HL-60 (cell line): Measurements from ENCODE around the gene HBE1.

Source experiments
- DNase-seq, 2 experiments: peaks; one replicate each; pipeline ENCODE4 v3.0.0-alpha.2; 2010 to 2020; ENCODE audit warnings: low read depth in 1 of 2, low spot score in 1 of 2
- H3K27ac ChIP-seq: fragments of 250-450 bp; sonication (Bioruptor Pico); replicated peaks from 2 replicates; pipeline ENCODE4 v1.5.1; 2020; ENCODE audit warnings: mild to moderate bottlenecking, moderate library complexity
- H3K27me3 ChIP-seq: fragments of 250-450 bp; sonication (Bioruptor Pico); 2 replicates; pipeline ENCODE4 v1.5.1; 2021; ENCODE audit warnings: mild to moderate bottlenecking, moderate library complexity; ENCODE audit not compliant: insufficient read depth, poor library complexity, severe bottlenecking
- H3K4me3 ChIP-seq: replicated peaks from 2 replicates; pipeline ENCODE4 v1.5.1; 2011; ENCODE audit warnings: mild to moderate bottlenecking, control low read depth, low read length; ENCODE audit not compliant: insufficient read depth
- GABPA ChIP-seq: IDR thresholded peaks from 2 replicates; pipeline ENCODE4 v1.6.1; 2012; ENCODE audit warnings: low read depth
- POLR2AphosphoS5 ChIP-seq: IDR thresholded peaks from 2 replicates; pipeline ENCODE4 v1.6.1; 2012; ENCODE audit warnings: low read depth
- SPI1 ChIP-seq: IDR thresholded peaks from 2 replicates; pipeline ENCODE4 v1.6.1; 2012; ENCODE audit warnings: low read depth, mild to moderate bottlenecking, borderline replicate concordance
- TF ChIP-seq, protein P1 (sequence below): IDR thresholded peaks from 2 replicates; pipeline ENCODE4 v1.6.1; 2012; ENCODE audit warnings: low read depth; ENCODE audit not compliant: insufficient replicate concordance
- TF ChIP-seq, protein P2 (sequence below): IDR thresholded peaks from one replicate; pipeline ENCODE4 v1.5.1; 2011; ENCODE audit warnings: low read length, control low read depth, inconsistent platforms; ENCODE audit not compliant: insufficient read depth

The HBE1 gene

DNA sequence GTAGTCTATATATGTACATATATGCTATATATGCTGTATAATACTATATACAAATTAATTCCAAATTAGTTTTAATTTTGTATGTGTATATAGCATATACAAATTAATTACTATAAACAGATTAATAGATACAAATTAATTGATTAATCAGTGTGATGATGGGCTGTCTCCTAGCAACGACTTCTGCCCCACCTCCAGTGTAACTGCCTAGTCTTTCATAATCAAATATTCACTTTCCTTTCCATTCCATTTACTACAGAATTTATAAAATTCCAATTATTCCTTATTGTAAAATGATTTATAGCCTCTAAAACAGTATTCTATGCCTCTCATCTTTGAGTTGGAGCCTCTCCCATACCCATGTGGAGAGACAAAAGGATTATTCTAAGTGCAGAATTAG, 36.4 kb downstream of the HBE1 start:
- no peak overlapping the region for H3K4me3 ChIP-seq
- DNase-seq = no peak
- H3K27ac ChIP-seq = no peak overlapping the region
- TF ChIP-seq, protein P1, sequence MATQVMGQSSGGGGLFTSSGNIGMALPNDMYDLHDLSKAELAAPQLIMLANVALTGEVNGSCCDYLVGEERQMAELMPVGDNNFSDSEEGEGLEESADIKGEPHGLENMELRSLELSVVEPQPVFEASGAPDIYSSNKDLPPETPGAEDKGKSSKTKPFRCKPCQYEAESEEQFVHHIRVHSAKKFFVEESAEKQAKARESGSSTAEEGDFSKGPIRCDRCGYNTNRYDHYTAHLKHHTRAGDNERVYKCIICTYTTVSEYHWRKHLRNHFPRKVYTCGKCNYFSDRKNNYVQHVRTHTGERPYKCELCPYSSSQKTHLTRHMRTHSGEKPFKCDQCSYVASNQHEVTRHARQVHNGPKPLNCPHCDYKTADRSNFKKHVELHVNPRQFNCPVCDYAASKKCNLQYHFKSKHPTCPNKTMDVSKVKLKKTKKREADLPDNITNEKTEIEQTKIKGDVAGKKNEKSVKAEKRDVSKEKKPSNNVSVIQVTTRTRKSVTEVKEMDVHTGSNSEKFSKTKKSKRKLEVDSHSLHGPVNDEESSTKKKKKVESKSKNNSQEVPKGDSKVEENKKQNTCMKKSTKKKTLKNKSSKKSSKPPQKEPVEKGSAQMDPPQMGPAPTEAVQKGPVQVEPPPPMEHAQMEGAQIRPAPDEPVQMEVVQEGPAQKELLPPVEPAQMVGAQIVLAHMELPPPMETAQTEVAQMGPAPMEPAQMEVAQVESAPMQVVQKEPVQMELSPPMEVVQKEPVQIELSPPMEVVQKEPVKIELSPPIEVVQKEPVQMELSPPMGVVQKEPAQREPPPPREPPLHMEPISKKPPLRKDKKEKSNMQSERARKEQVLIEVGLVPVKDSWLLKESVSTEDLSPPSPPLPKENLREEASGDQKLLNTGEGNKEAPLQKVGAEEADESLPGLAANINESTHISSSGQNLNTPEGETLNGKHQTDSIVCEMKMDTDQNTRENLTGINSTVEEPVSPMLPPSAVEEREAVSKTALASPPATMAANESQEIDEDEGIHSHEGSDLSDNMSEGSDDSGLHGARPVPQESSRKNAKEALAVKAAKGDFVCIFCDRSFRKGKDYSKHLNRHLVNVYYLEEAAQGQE = no peak
- no peak for TF ChIP-seq POLR2AphosphoS5
- no peak for TF ChIP-seq SPI1
- TF ChIP-seq, protein P2, sequence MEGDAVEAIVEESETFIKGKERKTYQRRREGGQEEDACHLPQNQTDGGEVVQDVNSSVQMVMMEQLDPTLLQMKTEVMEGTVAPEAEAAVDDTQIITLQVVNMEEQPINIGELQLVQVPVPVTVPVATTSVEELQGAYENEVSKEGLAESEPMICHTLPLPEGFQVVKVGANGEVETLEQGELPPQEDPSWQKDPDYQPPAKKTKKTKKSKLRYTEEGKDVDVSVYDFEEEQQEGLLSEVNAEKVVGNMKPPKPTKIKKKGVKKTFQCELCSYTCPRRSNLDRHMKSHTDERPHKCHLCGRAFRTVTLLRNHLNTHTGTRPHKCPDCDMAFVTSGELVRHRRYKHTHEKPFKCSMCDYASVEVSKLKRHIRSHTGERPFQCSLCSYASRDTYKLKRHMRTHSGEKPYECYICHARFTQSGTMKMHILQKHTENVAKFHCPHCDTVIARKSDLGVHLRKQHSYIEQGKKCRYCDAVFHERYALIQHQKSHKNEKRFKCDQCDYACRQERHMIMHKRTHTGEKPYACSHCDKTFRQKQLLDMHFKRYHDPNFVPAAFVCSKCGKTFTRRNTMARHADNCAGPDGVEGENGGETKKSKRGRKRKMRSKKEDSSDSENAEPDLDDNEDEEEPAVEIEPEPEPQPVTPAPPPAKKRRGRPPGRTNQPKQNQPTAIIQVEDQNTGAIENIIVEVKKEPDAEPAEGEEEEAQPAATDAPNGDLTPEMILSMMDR = no peak
- TF ChIP-seq GABPA = no peak
- no peaks in the 10 kb centered on the region for H3K27me3 ChIP-seq

DNA sequence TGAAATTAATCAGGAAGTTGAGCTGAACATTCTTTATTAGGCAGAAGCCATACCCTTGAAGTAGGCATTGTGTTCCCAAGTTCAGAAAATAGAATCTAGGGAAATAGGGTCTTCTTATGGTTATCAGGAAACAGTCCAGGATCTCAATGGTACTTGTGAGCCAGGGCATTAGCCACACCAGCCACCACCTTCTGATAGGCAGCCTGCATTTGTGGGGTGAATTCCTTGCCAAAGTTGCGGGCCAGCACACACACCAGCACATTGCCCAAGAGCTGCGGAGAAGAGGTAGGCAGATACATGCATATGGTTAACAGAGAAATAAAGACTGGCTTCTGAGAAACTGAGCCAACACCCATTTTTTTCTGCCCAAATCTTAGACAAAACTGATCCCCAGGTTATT, 36.9 kb downstream of the HBE1 start:
- TF ChIP-seq, protein P1 = no peak
- TF ChIP-seq, protein P2 = no peak
- TF ChIP-seq POLR2AphosphoS5 = no peak
- no peak for TF ChIP-seq GABPA
- no peak for TF ChIP-seq SPI1

DNA sequence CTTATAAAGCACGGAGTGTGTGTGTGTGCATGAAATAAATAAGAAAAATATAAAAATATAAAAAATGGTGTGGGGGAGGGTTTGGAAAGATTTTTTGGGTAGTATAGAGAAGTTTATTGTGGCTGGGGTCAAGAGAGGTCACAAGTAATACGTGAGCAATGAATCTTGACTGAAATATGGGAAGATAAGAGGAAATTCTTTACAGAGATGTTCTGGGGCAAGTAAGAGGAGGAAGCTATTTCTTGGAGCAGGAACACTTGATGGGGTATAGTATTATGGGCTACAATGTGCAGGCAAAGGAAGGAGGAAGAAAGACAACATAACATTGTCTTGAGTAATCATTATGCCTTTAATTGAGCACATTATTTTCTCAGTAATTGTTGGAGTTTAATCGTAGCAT, 37.6 kb downstream of the HBE1 start:
- Histone ChIP-seq H3K27me3 (peaks cover 3% of the 10 kb centered on the region), H3K4me3 (no peak overlapping the region), H3K27ac (no peak overlapping the region)
- no peak for DNase-seq
- TF ChIP-seq SPI1 = no peak
- TF ChIP-seq, protein P1 = no peak

More for the DNA sequence above, 36.9 kb downstream of the HBE1 start:
- no peak for DNase-seq
- no peak overlapping the region for H3K4me3 ChIP-seq
- no peak overlapping the region for H3K27ac ChIP-seq
- H3K27me3 ChIP-seq = peaks cover 3% of the 10 kb centered on the region

DNA sequence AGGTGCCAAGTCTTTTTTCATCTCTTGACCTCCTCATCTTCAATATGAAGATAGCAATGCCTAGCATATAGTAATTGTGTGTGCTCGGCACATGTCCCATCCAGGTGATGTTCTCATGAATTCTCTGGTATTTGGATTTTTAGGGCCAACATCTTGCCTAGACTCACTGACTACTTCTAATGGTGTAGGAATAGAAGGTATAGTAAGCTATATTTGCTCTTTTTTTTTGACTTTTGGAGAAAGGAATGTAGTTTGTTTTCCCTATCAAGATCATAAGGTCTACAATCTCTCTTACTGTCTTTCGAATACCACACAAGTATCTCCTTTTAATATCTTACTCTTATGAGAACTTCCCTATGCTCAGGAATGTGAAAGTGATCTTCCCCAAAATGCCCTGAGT, 38.6 kb downstream of the HBE1 start:
- Histone ChIP-seq H3K27me3 (peaks cover 3% of the 10 kb centered on the region), H3K27ac (no peak overlapping the region), H3K4me3 (no peak overlapping the region)
- no peak for DNase-seq
- TF ChIP-seq, protein P2 = no peak
- no peak for TF ChIP-seq POLR2AphosphoS5
- no peak for TF ChIP-seq SPI1
- TF ChIP-seq, protein P1 = no peak
- TF ChIP-seq GABPA = no peak
